A549 (cell line): ENCODE measurements around the gene GATA6.

Source experiments
- CEBPB ChIP-seq, 2 experiments: fragments of >200 bp in 1 of 2; sonication (Bioruptor Twin) in 1 of 2; formaldehyde crosslinking in 1 of 2; IDR thresholded peaks; 2 replicates each; pipeline ENCODE4 v1.6.1; 2012 to 2016
- EP300 ChIP-seq, 2 experiments: fragments of >200 bp; sonication (Bioruptor Twin); formaldehyde crosslinking; IDR thresholded peaks; 2 replicates in 1 of 2; 3 replicates in 1 of 2; pipeline ENCODE4 v1.6.1; 2016 to 2017
- FOSL2 ChIP-seq, 2 experiments: fragments of 450-650 bp in 1 of 2; fragments of >200 bp in 1 of 2; sonication (Bioruptor Twin) in 1 of 2; formaldehyde crosslinking; IDR thresholded peaks; 2 replicates each; pipeline versions ENCODE4 v1.5.0 to v1.6.1; 2016 to 2020; ENCODE audit warnings: mild to moderate bottlenecking in 1 of 2, moderate library complexity in 1 of 2
- RFX5 ChIP-seq: fragments of 450-650 bp; IDR thresholded peaks from 2 replicates; pipeline ENCODE4 v1.7.1; 2014; ENCODE audit warnings: antibody characterized with exemption, mild to moderate bottlenecking, moderate library complexity
- SMC3 ChIP-seq: fragments of >200 bp; sonication (Bioruptor Twin); formaldehyde crosslinking; IDR thresholded peaks from 3 replicates; pipeline ENCODE4 v1.6.1; 2018; ENCODE audit warnings: inconsistent platforms
- TFCP2L1 ChIP-seq: fragments of 250-450 bp; sonication (Bioruptor Pico); IDR thresholded peaks from 2 replicates; pipeline ENCODE4 v1.5.0; 2021; ENCODE audit warnings: mild to moderate bottlenecking
- ZNF302 ChIP-seq: fragments of 250-450 bp; sonication (Bioruptor Pico); IDR thresholded peaks from 2 replicates; pipeline ENCODE4 v1.9.0; 2021; ENCODE audit warnings: inconsistent platforms, mild to moderate bottlenecking, moderate library complexity
- TF ChIP-seq, protein P1 (sequence below): fragments of >200 bp; sonication (Bioruptor Twin); formaldehyde crosslinking; IDR thresholded peaks from 3 replicates; pipeline ENCODE4 v1.5.1; 2016
- TF ChIP-seq, protein P2 (sequence below): IDR thresholded peaks from 2 replicates; pipeline ENCODE4 v1.6.1; 2012

DNA sequence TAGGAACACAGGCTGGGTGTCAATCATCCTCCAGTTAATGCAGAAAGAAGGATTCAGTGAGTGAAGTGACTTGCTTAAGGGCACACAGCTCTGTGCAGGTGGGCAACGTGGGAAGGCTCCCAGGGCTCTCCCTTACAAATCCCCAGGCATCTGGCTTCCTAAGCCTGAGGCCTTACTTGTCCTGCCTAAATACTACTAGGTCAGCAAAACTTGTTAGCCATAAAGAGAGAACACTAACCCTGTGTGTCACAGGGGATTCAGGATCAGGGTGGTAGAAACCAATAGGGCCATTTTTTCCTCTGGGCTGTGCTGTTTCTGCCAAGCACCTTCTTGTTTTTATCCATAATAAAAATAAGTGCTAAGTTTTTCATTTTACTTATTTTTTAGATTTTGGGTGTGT, 55.0 kb downstream of the GATA6 start:
- TF ChIP-seq CEBPB (IDR thresholded peaks at IDR 0.05) (no peak), TFCP2L1 (CRISPR knock-in tag) (no peak), SMC3 (no peak), ZNF302 (CRISPR knock-in tag) (no peak), EP300 (IDR thresholded peaks at IDR 0.05) (no peak), FOSL2 (IDR thresholded peaks at IDR 0.05) (no peak), FOSL2 (CRISPR knock-in tag; IDR thresholded peaks at IDR 0.05) (no peak), RFX5 (no peak)
- TF ChIP-seq, protein P1, sequence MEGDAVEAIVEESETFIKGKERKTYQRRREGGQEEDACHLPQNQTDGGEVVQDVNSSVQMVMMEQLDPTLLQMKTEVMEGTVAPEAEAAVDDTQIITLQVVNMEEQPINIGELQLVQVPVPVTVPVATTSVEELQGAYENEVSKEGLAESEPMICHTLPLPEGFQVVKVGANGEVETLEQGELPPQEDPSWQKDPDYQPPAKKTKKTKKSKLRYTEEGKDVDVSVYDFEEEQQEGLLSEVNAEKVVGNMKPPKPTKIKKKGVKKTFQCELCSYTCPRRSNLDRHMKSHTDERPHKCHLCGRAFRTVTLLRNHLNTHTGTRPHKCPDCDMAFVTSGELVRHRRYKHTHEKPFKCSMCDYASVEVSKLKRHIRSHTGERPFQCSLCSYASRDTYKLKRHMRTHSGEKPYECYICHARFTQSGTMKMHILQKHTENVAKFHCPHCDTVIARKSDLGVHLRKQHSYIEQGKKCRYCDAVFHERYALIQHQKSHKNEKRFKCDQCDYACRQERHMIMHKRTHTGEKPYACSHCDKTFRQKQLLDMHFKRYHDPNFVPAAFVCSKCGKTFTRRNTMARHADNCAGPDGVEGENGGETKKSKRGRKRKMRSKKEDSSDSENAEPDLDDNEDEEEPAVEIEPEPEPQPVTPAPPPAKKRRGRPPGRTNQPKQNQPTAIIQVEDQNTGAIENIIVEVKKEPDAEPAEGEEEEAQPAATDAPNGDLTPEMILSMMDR: no peak
- TF ChIP-seq, protein P2, sequence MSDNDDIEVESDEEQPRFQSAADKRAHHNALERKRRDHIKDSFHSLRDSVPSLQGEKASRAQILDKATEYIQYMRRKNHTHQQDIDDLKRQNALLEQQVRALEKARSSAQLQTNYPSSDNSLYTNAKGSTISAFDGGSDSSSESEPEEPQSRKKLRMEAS: no peak
